ENCODE data around the gene ZNF280D. TPM values are rescaled to one million over a fixed set of nuclear protein-coding genes. Genes with fewer than 3 reads are reported as not detected.

ZNF280D gene
- polyA plus RNA-seq, 6 donors from 2014 or later, result 14.5 to 19.6 (median 18.0) TPM

GRCh38 chr15:56763141-56763895 is 30.0 kb upstream of the ZNF280D start:
- no peak overlapping the region for H3K27ac Mint-ChIP-seq
- H3K4me1 Mint-ChIP-seq, result peaks cover 0 to 4% (median 0%) of the 10 kb centered on the region in 3 donors
- no peaks in the 10 kb centered on the region for H3K36me3 Mint-ChIP-seq
- ATAC-seq (ENCODE audit: low read depth in 2 of 2) (no peak), DNase-seq (no peak)
- peaks cover 0 to 4% (median 0%) of the 10 kb centered on the region in 7 donors for H3K9me3 Mint-ChIP-seq
- H3K4me3 Mint-ChIP-seq, result no peak overlapping the region
- no peaks in the 10 kb centered on the region for H3K27me3 Mint-ChIP-seq

- Mint-ChIP-seq H3K4me1 (peaks cover 0 to 8% (median 0%) of the 10 kb centered on the region in 3 donors), H3K4me3 (no peak overlapping the region), H3K27me3 (no peaks in the 10 kb centered on the region), H3K9me3 (peaks cover 0 to 4% (median 0%) of the 10 kb centered on the region in 7 donors), H3K27ac (no peak overlapping the region), H3K36me3 (no peaks in the 10 kb centered on the region)
- ATAC-seq (ENCODE audit: low read depth in 2 of 2) (no peak), DNase-seq (no peak)
These were observed 26.9 kb upstream of the ZNF280D start for GRCh38 chr15:56760186-56760585.

- H3K4me1 Mint-ChIP-seq, result peaks cover 0 to 8% (median 0%) of the 10 kb centered on the region in 3 donors
- H3K4me3 Mint-ChIP-seq, result no peak overlapping the region
- DNase-seq (no peak), ATAC-seq (ENCODE audit: low read depth in 2 of 2) (no peak)
- H3K27ac Mint-ChIP-seq, result peak overlapping the region in 1 of 6 donors; percentile 9
- H3K36me3 Mint-ChIP-seq, result no peaks in the 10 kb centered on the region
- H3K9me3 Mint-ChIP-seq, result peaks cover 0 to 4% (median 0%) of the 10 kb centered on the region in 7 donors
- H3K27me3 Mint-ChIP-seq, result no peaks in the 10 kb centered on the region
These were observed 26.1 kb upstream of the ZNF280D start for GRCh38 chr15:56759450-56759845.

- peaks cover 0 to 4% (median 0%) of the 10 kb centered on the region in 7 donors for H3K9me3 Mint-ChIP-seq
- H3K4me1 Mint-ChIP-seq, result peaks cover 0 to 8% (median 0%) of the 10 kb centered on the region in 3 donors
- ATAC-seq (ENCODE audit: low read depth in 2 of 2) (no peak), DNase-seq (no peak)
- H3K27ac Mint-ChIP-seq, result no peak overlapping the region
- H3K4me3 Mint-ChIP-seq, result no peak overlapping the region
- H3K27me3 Mint-ChIP-seq, result no peaks in the 10 kb centered on the region
- H3K36me3 Mint-ChIP-seq, result no peaks in the 10 kb centered on the region
These were observed 25.6 kb upstream of the ZNF280D start for GRCh38 chr15:56758770-56759449.

- H3K9me3 Mint-ChIP-seq, result peaks cover 0 to 4% (median 0%) of the 10 kb centered on the region in 7 donors
- no peaks in the 10 kb centered on the region for H3K27me3 Mint-ChIP-seq
- DNase-seq (no peak), ATAC-seq (ENCODE audit: low read depth in 2 of 2) (peak; percentile 28 to 47)
- peaks cover 0 to 8% (median 0%) of the 10 kb centered on the region in 3 donors for H3K4me1 Mint-ChIP-seq
- no peak overlapping the region for H3K4me3 Mint-ChIP-seq
- H3K27ac Mint-ChIP-seq, result no peak overlapping the region
- H3K36me3 Mint-ChIP-seq, result no peaks in the 10 kb centered on the region
These were observed 24.6 kb upstream of the ZNF280D start for GRCh38 chr15:56757875-56758274.

- Mint-ChIP-seq H3K36me3 (no peaks in the 10 kb centered on the region), H3K4me1 (peaks cover 0 to 8% (median 0%) of the 10 kb centered on the region in 3 donors), H3K27me3 (no peaks in the 10 kb centered on the region), H3K4me3 (no peak overlapping the region), H3K27ac (no peak overlapping the region), H3K9me3 (peaks cover 0 to 4% (median 0%) of the 10 kb centered on the region in 7 donors)
- no peak for ATAC-seq (ENCODE audit: low read depth in 2 of 2)
- DNase-seq, result no peak
These were observed 21.6 kb upstream of the ZNF280D start for GRCh38 chr15:56754772-56755370.

- Mint-ChIP-seq H3K36me3 (no peaks in the 10 kb centered on the region), H3K4me1 (peaks cover 0 to 3% (median 0%) of the 10 kb centered on the region in 3 donors), H3K4me3 (no peak overlapping the region), H3K27me3 (no peaks in the 10 kb centered on the region), H3K9me3 (no peaks in the 10 kb centered on the region), H3K27ac (no peak overlapping the region)
- DNase-seq (no peak), ATAC-seq (ENCODE audit: low read depth in 2 of 2) (no peak)
These were observed 19.7 kb upstream of the ZNF280D start for GRCh38 chr15:56752986-56753385.

GRCh38 chr15:56749982-56750381 is 16.7 kb upstream of the ZNF280D start:
- ATAC-seq (ENCODE audit: low read depth in 2 of 2), result no peak
- Mint-ChIP-seq H3K27me3 (no peaks in the 10 kb centered on the region), H3K36me3 (no peaks in the 10 kb centered on the region), H3K9me3 (no peaks in the 10 kb centered on the region), H3K27ac (no peak overlapping the region), H3K4me1 (no peaks in the 10 kb centered on the region), H3K4me3 (no peak overlapping the region)
- DNase-seq, result no peak

GRCh38 chr15:56744701-56745683 is 11.7 kb upstream of the ZNF280D start:
- H3K9me3 Mint-ChIP-seq, result no peaks in the 10 kb centered on the region
- H3K36me3 Mint-ChIP-seq, result no peaks in the 10 kb centered on the region
- no peak overlapping the region for H3K4me3 Mint-ChIP-seq
- H3K27ac Mint-ChIP-seq, result no peak overlapping the region
- no peak for DNase-seq
- no peaks in the 10 kb centered on the region for H3K27me3 Mint-ChIP-seq
- ATAC-seq (ENCODE audit: low read depth in 2 of 2), result no peak
- H3K4me1 Mint-ChIP-seq, result no peaks in the 10 kb centered on the region

- DNase-seq, result no peak
- no peak overlapping the region for H3K4me3 Mint-ChIP-seq
- no peak overlapping the region for H3K27ac Mint-ChIP-seq
- H3K9me3 Mint-ChIP-seq, result no peaks in the 10 kb centered on the region
- H3K4me1 Mint-ChIP-seq, result no peaks in the 10 kb centered on the region
- ATAC-seq (ENCODE audit: low read depth in 2 of 2), result no peak
- no peaks in the 10 kb centered on the region for H3K36me3 Mint-ChIP-seq
- H3K27me3 Mint-ChIP-seq, result no peaks in the 10 kb centered on the region
These were observed 8.2 kb upstream of the ZNF280D start for GRCh38 chr15:56741541-56741940.

GRCh38 chr15:56739964-56740640 is 6.8 kb upstream of the ZNF280D start:
- H3K36me3 Mint-ChIP-seq, result no peaks in the 10 kb centered on the region
- H3K4me1 Mint-ChIP-seq, result no peaks in the 10 kb centered on the region
- no peaks in the 10 kb centered on the region for H3K27me3 Mint-ChIP-seq
- H3K4me3 Mint-ChIP-seq, result no peak overlapping the region
- DNase-seq (no peak), ATAC-seq (ENCODE audit: low read depth in 2 of 2) (no peak)
- peaks cover 0 to under 1% (median 0%) of the 10 kb centered on the region in 7 donors for H3K9me3 Mint-ChIP-seq
- no peak overlapping the region for H3K27ac Mint-ChIP-seq

GRCh38 chr15:56739474-56739873 is 6.2 kb upstream of the ZNF280D start:
- DNase-seq, result no peak
- Mint-ChIP-seq H3K27me3 (no peaks in the 10 kb centered on the region), H3K27ac (no peak overlapping the region), H3K36me3 (no peaks in the 10 kb centered on the region), H3K9me3 (peaks cover 0 to 6% (median 0%) of the 10 kb centered on the region in 7 donors), H3K4me1 (no peaks in the 10 kb centered on the region), H3K4me3 (no peak overlapping the region)
- no peak for ATAC-seq (ENCODE audit: low read depth in 2 of 2)
